Large intestine (tissue), 3 donors: ENCODE results near the gene CEACAM6. TPM values are rescaled to one million over a fixed set of nuclear protein-coding genes. Genes with fewer than 3 reads are reported as not detected.
A peak's percentile ranks its signal among the peaks of the same experiment; 100 is the strongest.

ENCODE experiments used
- DNase-seq, 2 donors: peaks; one replicate each; pipeline versions ENCODE4 v3.0.0 to v3.0.0-alpha.2; 2013
- H3K27ac ChIP-seq: one replicate; pipeline ENCODE4 v1.5.1; 2013; ENCODE audit warnings: low read length
- H3K27me3 ChIP-seq: 2 replicates; pipeline ENCODE4 v1.6.1; 2013; ENCODE audit warnings: low read length; ENCODE audit not compliant: control insufficient read depth, insufficient read depth
- H3K36me3 ChIP-seq: 2 replicates; pipeline ENCODE4 v1.6.1; 2013; ENCODE audit warnings: low read length; ENCODE audit not compliant: control insufficient read depth, insufficient read depth
- H3K4me1 ChIP-seq: one replicate; pipeline ENCODE4 v1.6.1; 2013; ENCODE audit warnings: low read length; ENCODE audit not compliant: control insufficient read depth, insufficient read depth
- H3K4me3 ChIP-seq: one replicate; pipeline ENCODE4 v1.5.1; 2013; ENCODE audit warnings: low read length
- H3K9me3 ChIP-seq: one replicate; pipeline ENCODE4 v1.6.1; 2013; ENCODE audit warnings: mild to moderate bottlenecking, low read depth, low read length, moderate library complexity; ENCODE audit not compliant: control insufficient read depth
- WGBS: methylation state at CpG from one replicate; pipeline ENCODE4 v1.1.5; 2013; ENCODE audit warnings: low lambda C conversion rate; ENCODE audit not compliant: insufficient coverage; 5-methylcytosine and 5-hydroxymethylcytosine counted together
- polyA plus RNA-seq: library from polyadenylated mRNA; unstranded; fragments of 120-200 nt; gene quantifications from one replicate; pipeline ENCODE4 v1.2.1, GENCODE V29; 2013

Gene CEACAM6
- polyA plus RNA-seq, 1 donor, result 16.1 TPM

GRCh38 chr19:41792513-41793413 is 37.4 kb downstream of the CEACAM6 start:
- Histone ChIP-seq H3K4me3 (no peak overlapping the region), H3K27me3 (peaks cover 24% of the 10 kb centered on the region), H3K9me3 (no peaks in the 10 kb centered on the region), H3K36me3 (no peaks in the 10 kb centered on the region), H3K27ac (no peak overlapping the region), H3K4me1 (no peaks in the 10 kb centered on the region)
- peak; percentile 35 for DNase-seq
- WGBS, result 8% methylated on average over 2 of the region's 22 CpGs

- no peak overlapping the region for H3K27ac ChIP-seq
Observed at GRCh38 chr19:41793414-41793727, 38.0 kb downstream of the CEACAM6 start.

DNA sequence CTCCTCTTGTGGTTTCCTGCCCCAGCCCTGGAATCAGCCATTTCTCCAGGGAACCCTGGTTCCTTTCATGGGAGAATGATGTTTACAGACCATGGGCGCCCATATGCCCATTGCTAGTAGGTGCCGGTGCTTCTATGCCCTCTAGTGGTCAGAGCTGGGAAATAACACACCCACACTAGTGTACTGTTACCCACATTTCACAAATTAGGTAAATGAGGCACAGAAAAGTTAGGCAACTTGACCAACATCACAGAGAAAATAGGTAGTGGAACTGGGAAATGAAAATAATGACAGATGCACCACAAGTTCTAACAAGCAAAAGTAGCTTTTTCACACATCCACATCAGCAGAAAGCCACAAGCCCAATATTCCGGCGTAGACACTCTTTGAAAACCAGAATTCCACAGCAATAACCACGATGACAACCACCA is 39.7 kb downstream of the CEACAM6 start:
- Histone ChIP-seq H3K27me3 (peaks cover 24% of the 10 kb centered on the region), H3K9me3 (no peaks in the 10 kb centered on the region), H3K36me3 (no peaks in the 10 kb centered on the region), H3K4me1 (no peaks in the 10 kb centered on the region), H3K27ac (no peak overlapping the region), H3K4me3 (no peak overlapping the region)
- peak in 1 of 2 donors; percentile 18 for DNase-seq
- no CpG with 5 or more reads among the region's 5 CpGs for WGBS

More at GRCh38 chr19:41793414-41793727, 38.0 kb downstream of the CEACAM6 start:
- Histone ChIP-seq H3K9me3 (no peaks in the 10 kb centered on the region), H3K36me3 (no peaks in the 10 kb centered on the region), H3K4me3 (no peak overlapping the region), H3K27me3 (peaks cover 24% of the 10 kb centered on the region), H3K4me1 (no peaks in the 10 kb centered on the region)
- WGBS, result no CpG with 5 or more reads among the region's 1 CpG
- no peak for DNase-seq

- Histone ChIP-seq H3K4me1 (no peaks in the 10 kb centered on the region), H3K27ac (no peak within 1 kb of the TSS), H3K4me3 (no peak within 1 kb of the TSS), H3K9me3 (no peaks in the 10 kb centered on the region), H3K36me3 (no peaks in the 10 kb centered on the region), H3K27me3 (peaks cover 27% of the 10 kb centered on the region)
- DNase-seq, result no peak
Observed at GRCh38 chr19:41796362-41796761, 41.0 kb downstream of the CEACAM6 start, which contains the start of gene CEACAM3. Gene CEACAM3, plus strand, starts transcription at chr19:41796587. Its CDS starts 91 bp downstream, at chr19:41796678.

DNA sequence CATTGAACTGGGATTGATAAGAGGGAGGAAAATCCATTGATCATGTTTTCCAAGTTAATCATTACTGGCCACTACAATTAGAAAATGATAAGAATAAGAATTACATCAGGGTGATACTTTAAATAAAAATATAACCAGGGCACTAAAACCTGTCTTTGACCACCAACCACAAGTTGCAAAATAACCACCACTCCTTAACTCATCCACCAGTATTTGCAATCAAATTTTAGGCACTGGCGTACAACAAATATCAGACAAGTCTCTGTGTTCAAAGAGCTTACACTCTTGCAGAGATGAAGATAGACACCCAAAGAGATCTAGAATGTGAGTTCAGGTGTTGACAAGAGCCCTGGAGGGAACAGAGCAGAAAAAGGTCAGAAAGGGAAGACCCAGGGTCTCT is 41.6 kb downstream of the CEACAM6 start:
- no peaks in the 10 kb centered on the region for H3K4me1 ChIP-seq
- no peaks in the 10 kb centered on the region for H3K9me3 ChIP-seq
- no peak overlapping the region for H3K4me3 ChIP-seq
- H3K36me3 ChIP-seq, result no peaks in the 10 kb centered on the region
- H3K27me3 ChIP-seq, result peaks cover 27% of the 10 kb centered on the region
- WGBS, result no CpG with 5 or more reads among the region's 1 CpG
- H3K27ac ChIP-seq, result no peak overlapping the region
- no peak for DNase-seq

- peaks cover 17% of the 10 kb centered on the region for H3K27me3 ChIP-seq
- H3K4me1 ChIP-seq, result no peaks in the 10 kb centered on the region
- no peaks in the 10 kb centered on the region for H3K9me3 ChIP-seq
- H3K27ac ChIP-seq, result no peak overlapping the region
- no peaks in the 10 kb centered on the region for H3K36me3 ChIP-seq
- no CpG with 5 or more reads among the region's 9 CpGs for WGBS
- DNase-seq, result no peak
- no peak overlapping the region for H3K4me3 ChIP-seq
Observed at GRCh38 chr19:41799444-41800000, 44.2 kb downstream of the CEACAM6 start.

- Histone ChIP-seq H3K36me3 (no peaks in the 10 kb centered on the region), H3K27ac (no peak overlapping the region), H3K27me3 (peaks cover 13% of the 10 kb centered on the region), H3K4me1 (no peaks in the 10 kb centered on the region), H3K9me3 (no peaks in the 10 kb centered on the region), H3K4me3 (no peak overlapping the region)
- DNase-seq, result no peak
- WGBS, result 80% methylated on average over 2 of the region's 4 CpGs
Observed at GRCh38 chr19:41801031-41801430, 45.7 kb downstream of the CEACAM6 start.

DNA sequence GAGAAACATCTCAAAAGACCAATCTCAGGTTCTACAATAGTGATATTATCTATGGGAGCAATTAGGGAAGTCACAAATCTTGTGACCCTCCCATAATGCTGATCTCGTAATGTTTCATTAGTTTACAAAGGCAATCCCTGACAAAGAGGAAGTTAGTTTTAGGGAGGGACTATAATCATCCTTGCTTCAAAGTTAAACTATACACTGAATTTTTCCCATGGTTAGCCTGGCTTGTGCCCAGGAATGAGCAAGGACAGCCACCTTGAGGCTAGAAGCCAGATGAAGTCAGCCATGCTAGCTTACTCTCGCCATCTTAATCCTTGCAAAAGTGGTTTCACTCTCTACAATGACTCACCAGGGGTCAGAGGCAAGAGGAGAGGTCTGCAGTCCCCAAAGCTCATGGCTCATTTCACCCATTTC is 46.5 kb downstream of the CEACAM6 start:
- 60% methylated on average over 1 of the region's 2 CpGs for whole genome bisulfite sequencing
- H3K4me3 ChIP-seq, result no peak overlapping the region
- no peaks in the 10 kb centered on the region for H3K9me3 ChIP-seq
- DNase-seq, result no peak
- peaks cover 6% of the 10 kb centered on the region for H3K27me3 ChIP-seq
- H3K27ac ChIP-seq, result no peak overlapping the region
- no peaks in the 10 kb centered on the region for H3K36me3 ChIP-seq
- no peaks in the 10 kb centered on the region for H3K4me1 ChIP-seq

DNA sequence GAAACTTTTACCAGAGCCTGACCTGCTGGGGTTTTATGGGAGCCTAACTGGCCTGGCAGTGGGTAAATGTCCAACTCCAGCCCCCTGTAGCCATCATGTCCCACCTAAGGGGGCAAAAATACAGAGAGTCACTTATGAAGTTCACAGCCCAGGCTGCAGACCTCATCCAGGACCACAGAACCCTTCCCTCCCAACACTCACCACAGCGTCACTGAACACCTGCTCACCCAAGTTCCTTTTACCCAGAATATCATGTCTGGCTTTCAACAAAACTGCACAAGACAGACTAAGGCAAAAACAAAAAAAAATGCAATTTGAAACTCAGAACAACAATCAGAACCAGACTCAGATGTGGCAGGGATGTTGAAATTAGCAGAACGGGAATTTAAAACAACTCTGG is 47.4 kb downstream of the CEACAM6 start:
- Histone ChIP-seq H3K27me3 (peaks cover 6% of the 10 kb centered on the region), H3K9me3 (no peaks in the 10 kb centered on the region), H3K4me3 (no peak overlapping the region), H3K27ac (no peak overlapping the region), H3K4me1 (no peaks in the 10 kb centered on the region), H3K36me3 (no peaks in the 10 kb centered on the region)
- 63% methylated on average over 1 of the region's 2 CpGs for WGBS
- DNase-seq, result no peak

- Histone ChIP-seq H3K27ac (no peak overlapping the region), H3K4me1 (no peaks in the 10 kb centered on the region), H3K4me3 (no peak overlapping the region), H3K27me3 (peaks cover 6% of the 10 kb centered on the region), H3K9me3 (no peaks in the 10 kb centered on the region), H3K36me3 (no peaks in the 10 kb centered on the region)
- WGBS, result no CpG with 5 or more reads among the region's 3 CpGs
- no peak for DNase-seq
Observed at GRCh38 chr19:41804336-41804735, 49.0 kb downstream of the CEACAM6 start.
